SU-DHL-6 (cell line): Measurements from ENCODE around the gene RPS6KA5.

Experiments used
- CTCF ChIP-seq: fragments of 200-600 bp; sonication (generic); IDR thresholded peaks from one replicate; pipeline ENCODE4 v1.5.1; 2017; ENCODE audit warnings: antibody characterized with exemption, mild to moderate bottlenecking, low read length, moderate library complexity; ENCODE audit not compliant: insufficient read depth, poor library complexity, severe bottlenecking
- EZH2phosphoT487 ChIP-seq: fragments of 200-600 bp; sonication (generic), shearing (Covaris generic); conservative IDR thresholded peaks from 2 replicates; pipeline ENCODE4 v1.6.1; 2018; ENCODE audit warnings: mild to moderate bottlenecking, antibody characterized with exemption, low read length, moderate library complexity, mixed read lengths

- TF ChIP-seq EZH2phosphoT487 (no peak), CTCF (no peak)
Observed at GRCh38 chr14:90965765-90966164, 94.7 kb downstream of the RPS6KA5 start.
